ENCODE data around the gene OLA1.

OLA1 gene

DNA sequence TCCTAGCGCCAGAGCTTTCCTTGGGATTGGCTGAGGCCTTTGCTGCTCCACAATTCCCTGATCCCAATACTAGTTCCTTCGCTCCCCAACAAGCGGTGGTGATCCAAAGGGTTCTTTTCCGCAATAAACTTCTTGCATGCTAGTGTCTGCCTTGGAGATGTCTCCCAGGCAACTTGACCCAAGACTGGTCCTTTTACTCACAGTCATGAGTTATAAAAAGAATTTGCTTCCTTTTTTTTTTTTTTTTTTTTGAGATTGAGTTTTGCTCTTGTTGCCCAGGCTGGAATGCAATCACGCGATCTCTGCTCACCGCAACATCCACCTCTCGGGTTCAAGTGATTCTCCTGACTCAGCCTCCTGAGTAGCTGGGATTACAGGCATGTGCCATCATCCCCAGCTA lies 193.4 kb downstream of the OLA1 start:
- in situ Hi-C loops (cut with HindIII; ENCODE audit: low pct_ligation_motif_present, low pct_unique_long_range_greater_than_20kb, low sequenced_read_pairs), result no loop called here
- no peak for DNase-seq

- in situ Hi-C loops (cut with HindIII; ENCODE audit: low pct_ligation_motif_present, low pct_unique_long_range_greater_than_20kb, low sequenced_read_pairs), result no loop called here
- DNase-seq, result no peak
Measured at GRCh38 chr2:174053355-174054151, 194.8 kb downstream of the OLA1 start.

GRCh38 chr2:174052584-174052976 lies 195.8 kb downstream of the OLA1 start:
- DNase-seq, result no peak
- in situ Hi-C loops (cut with HindIII; ENCODE audit: low pct_ligation_motif_present, low pct_unique_long_range_greater_than_20kb, low sequenced_read_pairs), result no loop called here

GRCh38 chr2:174051741-174052583 lies 196.4 kb downstream of the OLA1 start:
- in situ Hi-C loops (cut with HindIII; ENCODE audit: low pct_ligation_motif_present, low pct_unique_long_range_greater_than_20kb, low sequenced_read_pairs), result no loop called here
- DNase-seq, result peak; percentile 24

DNA sequence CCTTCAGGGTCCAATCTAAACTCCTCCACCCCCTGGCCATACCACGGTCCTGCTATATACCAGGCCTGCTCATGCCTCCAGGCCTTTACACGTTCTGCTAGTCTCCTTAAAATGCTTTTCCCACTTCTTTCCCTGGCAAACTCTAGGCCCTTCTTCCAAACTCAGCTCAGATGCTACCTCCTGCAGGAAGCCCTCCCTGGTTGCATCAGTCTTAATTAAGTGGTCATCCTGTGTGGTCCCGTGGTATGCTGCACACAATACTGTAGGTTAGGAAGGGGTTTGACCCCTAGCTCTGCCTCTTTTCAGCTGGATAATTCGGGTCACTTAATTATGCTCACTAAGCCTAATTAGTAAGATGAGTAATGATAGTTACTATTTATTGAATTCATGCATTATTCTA lies 197.3 kb downstream of the OLA1 start:
- DNase-seq, result no peak
- in situ Hi-C loops (cut with HindIII; ENCODE audit: low pct_ligation_motif_present, low pct_unique_long_range_greater_than_20kb, low sequenced_read_pairs), result no loop called here

- in situ Hi-C loops (cut with HindIII; ENCODE audit: low pct_ligation_motif_present, low pct_unique_long_range_greater_than_20kb, low sequenced_read_pairs), result no loop called here
- no peak for DNase-seq
Measured at GRCh38 chr2:174049895-174050294, 198.4 kb downstream of the OLA1 start.

- no peak for DNase-seq
- in situ Hi-C loops (cut with HindIII; ENCODE audit: low pct_ligation_motif_present, low pct_unique_long_range_greater_than_20kb, low sequenced_read_pairs), result no loop called here
Measured at GRCh38 chr2:174048243-174048642, 200.1 kb downstream of the OLA1 start.

DNA sequence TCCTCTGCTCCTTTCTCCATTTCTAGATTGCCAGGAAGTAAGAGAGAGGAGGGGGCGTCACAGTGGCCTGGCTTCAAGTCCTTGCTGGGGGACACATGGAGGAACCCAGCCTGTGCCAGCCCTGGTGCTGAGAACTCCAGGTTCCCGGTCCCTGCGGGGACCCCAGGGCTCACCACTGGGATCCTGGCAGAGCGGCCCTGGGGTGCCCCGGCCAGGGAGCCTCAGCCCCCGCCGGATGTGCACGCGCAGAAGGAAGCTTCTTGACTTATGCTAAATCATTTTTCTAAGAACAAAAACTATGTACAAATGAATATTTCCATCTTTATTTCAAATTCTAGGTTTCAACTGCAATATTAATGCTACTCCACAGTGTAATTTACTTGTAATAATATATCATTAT lies 200.6 kb downstream of the OLA1 start:
- in situ Hi-C loops (cut with HindIII; ENCODE audit: low pct_ligation_motif_present, low pct_unique_long_range_greater_than_20kb, low sequenced_read_pairs), result no loop called here
- no peak for DNase-seq

- in situ Hi-C loops (cut with HindIII; ENCODE audit: low pct_ligation_motif_present, low pct_unique_long_range_greater_than_20kb, low sequenced_read_pairs), result no loop called here
- DNase-seq, result no peak
Measured at GRCh38 chr2:174046172-174046571, 202.2 kb downstream of the OLA1 start.

DNA sequence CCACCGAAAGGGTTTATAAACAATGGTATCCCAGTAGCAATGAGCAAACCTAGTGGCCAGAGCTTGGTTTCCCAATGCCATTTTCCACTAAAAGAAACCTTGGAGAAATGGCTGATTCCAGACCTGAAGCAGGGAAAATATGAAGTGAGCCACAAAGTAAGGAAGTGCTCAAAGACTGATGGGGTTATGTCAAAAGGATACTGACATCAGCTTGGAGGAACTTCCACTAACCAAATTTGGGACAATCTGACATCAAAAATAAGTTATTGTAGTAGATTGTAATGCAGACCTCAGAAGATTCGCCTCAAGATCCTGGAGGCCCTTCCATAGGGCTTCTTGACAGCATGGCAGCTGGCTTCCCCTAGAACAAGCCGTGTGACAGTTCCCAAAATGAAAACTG lies 203.8 kb downstream of the OLA1 start:
- DNase-seq, result no peak
- in situ Hi-C loops (cut with HindIII; ENCODE audit: low pct_ligation_motif_present, low pct_unique_long_range_greater_than_20kb, low sequenced_read_pairs), result no loop called here

DNA sequence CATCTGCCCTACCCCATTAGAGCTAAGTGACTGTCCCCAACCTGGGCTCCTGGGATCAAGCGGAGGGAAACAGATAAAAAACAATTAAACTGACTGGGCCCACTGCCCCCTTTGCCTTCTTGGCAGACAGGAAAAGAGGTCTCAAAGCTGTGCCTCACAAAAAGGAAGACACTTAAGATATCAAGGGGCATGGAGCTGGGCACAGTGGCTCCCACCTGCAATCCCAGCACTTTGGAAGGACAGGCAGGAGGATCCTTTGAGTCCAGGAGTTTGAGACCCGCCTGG lies 208.0 kb downstream of the OLA1 start:
- in situ Hi-C loops (cut with HindIII; ENCODE audit: low pct_ligation_motif_present, low pct_unique_long_range_greater_than_20kb, low sequenced_read_pairs), result no loop called here

DNA sequence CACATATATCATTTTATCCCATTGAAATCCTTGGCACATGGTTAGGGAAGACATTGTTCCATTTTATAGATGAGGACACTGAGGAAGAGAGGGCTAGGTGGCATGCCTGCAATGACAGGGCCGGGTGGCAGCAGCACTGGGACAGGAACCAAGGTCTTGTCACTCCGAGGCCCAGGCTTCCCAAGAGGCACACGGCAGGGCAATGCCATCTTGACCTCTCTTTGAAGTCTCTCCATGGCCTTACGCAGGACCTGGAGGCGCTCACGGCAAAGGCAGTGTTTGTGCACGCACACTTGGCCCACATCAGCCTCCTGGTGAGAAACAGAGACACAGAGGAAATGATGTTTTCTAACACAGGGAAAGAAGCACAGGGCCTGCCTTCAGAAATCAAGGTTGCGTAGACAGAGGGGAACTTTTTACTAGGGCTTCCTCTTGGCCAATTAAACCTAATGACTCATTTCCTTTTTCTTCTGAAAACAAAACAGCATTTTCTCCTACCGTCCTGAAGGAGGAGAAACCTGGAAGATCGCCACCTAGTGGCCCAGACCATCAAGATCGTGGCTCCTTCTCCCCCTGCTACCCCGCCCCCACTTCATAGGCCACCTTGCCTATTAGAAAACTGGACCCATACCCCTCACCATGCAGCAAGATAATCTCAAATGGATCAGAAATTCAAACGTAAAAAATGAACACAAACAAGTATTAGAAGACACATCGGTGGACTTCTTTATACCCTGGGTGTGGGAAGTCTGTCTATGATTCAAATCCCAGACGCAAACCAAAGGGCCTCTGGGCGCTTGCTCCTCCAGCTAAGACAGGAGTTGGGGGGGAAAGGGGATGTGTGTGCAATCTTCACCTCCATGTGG lies 208.5 kb downstream of the OLA1 start:
- in situ Hi-C loops (cut with HindIII; ENCODE audit: low pct_ligation_motif_present, low pct_unique_long_range_greater_than_20kb, low sequenced_read_pairs), result no loop called here
- DNase-seq, result peak; percentile 98

More for the DNA sequence above, 208.0 kb downstream of the OLA1 start:
- no peak for DNase-seq

DNA sequence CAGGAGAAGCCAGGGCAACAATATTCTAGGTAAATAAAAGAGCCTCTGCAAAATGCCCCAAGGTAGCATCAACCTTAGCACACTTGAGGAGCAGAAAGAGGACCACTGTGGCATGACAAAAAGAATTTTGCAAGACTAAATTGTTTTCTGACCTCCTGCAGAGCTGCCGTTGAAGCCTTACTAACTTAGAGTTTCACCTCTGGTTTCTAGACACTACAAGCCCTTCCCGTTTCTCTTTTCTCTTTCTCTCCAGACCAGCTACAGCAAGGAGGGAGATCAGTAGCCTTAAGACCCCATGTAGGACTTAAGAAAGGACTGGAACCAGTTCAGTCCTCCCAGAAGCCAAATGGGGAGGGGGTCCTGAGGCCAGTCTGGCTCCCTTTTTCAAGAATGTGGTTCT lies 209.9 kb downstream of the OLA1 start:
- in situ Hi-C loops (cut with HindIII; ENCODE audit: low pct_ligation_motif_present, low pct_unique_long_range_greater_than_20kb, low sequenced_read_pairs), result no loop called here
- no peak for DNase-seq

DNA sequence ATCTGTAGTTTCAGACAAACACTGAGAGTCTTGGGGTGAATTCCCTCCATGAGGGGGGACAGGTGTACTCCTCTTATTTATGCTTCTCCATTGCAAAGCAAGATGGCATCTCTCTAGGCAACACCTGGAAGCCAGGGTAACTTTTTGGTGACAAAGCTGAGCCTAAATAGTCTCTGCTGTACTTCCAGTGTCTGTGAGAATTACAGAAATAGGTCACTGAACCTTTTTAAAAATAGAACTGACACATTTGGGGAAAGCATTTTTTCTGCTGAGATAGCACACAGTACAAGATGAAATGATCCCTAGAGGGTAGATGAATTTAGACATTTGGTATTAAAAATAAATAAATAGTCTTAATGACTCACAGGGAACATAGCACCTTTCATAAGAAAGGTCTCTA lies 211.5 kb downstream of the OLA1 start:
- DNase-seq, result no peak
- in situ Hi-C loops (cut with HindIII; ENCODE audit: low pct_ligation_motif_present, low pct_unique_long_range_greater_than_20kb, low sequenced_read_pairs), result no loop called here

DNA sequence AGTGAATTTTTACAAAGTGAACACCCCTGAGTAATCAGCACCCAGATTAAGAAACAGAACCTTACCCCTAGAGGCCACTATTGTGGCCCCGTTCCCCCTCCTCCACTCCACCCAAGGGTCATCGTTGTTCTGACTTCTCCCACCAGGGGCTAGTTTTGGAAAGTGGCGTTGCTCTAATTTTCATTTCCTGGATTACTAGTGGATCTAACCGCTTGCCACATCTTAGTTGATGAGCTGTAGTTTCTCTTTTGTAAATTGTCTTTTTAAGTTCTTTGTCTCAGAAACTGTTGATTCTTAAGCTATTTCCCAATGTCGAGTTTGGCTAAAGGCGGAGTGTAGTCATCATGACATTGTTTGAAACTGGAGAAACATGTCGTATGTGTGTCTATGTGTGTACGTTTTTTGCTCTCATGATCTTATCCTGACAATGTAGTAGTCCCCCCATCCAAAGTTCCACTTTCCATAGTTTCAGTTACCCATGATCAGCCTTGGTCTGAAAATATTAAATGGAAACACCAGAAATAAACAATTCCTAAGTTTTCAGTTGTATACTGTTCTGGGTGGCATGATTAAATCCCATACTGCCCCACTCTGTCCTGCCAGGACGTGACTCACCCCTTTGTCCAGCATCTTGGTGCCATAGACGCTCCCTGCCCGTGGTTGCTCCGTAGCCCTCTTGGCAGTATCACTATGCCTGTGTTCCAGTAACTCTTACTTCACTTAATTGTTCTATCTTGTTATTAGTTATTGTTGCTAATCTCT lies 212.2 kb downstream of the OLA1 start:
- in situ Hi-C loops (cut with HindIII; ENCODE audit: low pct_ligation_motif_present, low pct_unique_long_range_greater_than_20kb, low sequenced_read_pairs), result no loop called here

DNA sequence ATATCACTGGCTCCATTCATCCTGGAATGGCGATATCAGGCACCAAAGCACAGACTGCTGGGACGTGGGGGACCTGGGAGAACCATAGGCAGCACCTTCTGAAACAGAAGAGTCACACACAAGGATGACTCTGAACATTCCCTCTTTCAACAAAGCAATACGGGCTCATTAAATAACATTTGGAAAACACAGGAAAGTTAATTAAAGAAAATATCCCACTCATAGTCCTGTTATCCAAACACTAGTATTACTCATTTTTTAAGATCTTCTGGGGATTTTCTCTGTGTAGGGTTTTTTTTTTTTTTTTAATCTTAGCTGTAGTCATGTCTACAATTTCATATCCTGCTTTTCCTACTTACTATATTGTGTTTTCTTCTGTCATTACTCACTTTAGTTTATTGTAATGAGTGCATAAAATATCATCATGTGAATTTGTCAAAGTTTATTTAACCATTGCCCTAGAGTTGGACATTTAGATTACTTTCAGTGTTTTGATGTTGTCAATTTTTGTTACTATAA lies 213.2 kb downstream of the OLA1 start:
- no peak for DNase-seq
- in situ Hi-C loops (cut with HindIII; ENCODE audit: low pct_ligation_motif_present, low pct_unique_long_range_greater_than_20kb, low sequenced_read_pairs), result no loop called here

More for the DNA sequence above, 212.2 kb downstream of the OLA1 start:
- DNase-seq, result peak; percentile 74

GRCh38 chr2:174033163-174033550 lies 215.2 kb downstream of the OLA1 start:
- no peak for DNase-seq
- in situ Hi-C loops (cut with HindIII; ENCODE audit: low pct_ligation_motif_present, low pct_unique_long_range_greater_than_20kb, low sequenced_read_pairs), result no loop called here

- in situ Hi-C loops (cut with HindIII; ENCODE audit: low pct_ligation_motif_present, low pct_unique_long_range_greater_than_20kb, low sequenced_read_pairs), result no loop called here
- peak; percentile 22 for DNase-seq
Measured at GRCh38 chr2:174031226-174031625, 217.1 kb downstream of the OLA1 start.
